ENCODE data around the gene XBP1. TPM values are rescaled to one million over a fixed set of nuclear protein-coding genes. Genes with fewer than 3 reads are reported as not detected.

XBP1 gene
- total and polyA plus RNA-seq, 2 of the 13 experiments (the other 11 are each of a cell fraction or from before 2014, with no cell fraction given), result 416 to 427 TPM

DNA sequence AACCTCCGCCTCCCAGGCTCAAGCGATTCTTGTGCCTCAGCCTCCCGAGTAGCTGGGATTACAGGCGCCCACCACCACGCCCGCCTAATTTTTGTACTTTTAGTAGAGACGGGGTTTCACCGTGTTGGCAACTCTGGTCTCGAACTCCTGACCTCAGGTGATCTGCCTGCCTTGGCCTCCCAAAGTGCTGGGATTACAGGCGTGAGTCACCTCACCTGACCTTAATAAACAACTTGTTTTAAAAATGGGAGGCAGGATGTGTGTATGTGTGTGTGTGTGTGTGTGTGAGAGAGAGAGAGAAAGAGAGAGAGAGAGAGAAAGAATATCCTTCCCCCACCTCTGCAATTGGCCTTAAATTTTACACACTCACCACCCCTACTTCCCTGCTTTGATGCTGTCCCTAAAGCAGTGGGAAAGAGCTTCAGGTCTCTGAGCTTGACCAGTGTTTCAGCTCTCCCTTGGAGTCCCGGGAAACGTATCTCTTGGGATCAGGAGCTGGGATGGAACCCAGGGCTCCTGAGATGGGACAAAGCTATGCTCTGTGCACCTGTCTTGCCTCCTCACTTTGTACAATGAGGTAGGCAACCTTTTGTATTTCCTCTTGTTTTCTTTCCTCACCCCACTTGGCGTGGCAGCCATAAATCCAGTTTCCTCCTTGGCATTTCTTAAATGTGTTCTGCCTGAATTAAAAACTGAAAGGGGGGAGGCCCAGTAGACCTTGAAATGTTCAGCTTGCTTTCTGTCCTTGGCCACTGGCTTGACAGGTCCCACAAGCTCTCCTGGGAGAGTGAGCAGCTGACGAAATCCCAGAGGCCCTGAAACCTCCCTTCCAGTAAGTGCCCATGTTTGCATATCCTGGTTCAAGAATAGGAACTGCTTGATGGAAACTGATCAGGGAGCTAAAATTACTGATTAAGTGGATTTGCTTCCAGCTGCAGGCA is 17.8 kb upstream of the XBP1 start (continued):
- TF ChIP-seq GZF1 (CRISPR knock-in tag; IDR thresholded peaks at IDR 0.05), result no peak
- TF ChIP-seq ZNF564 (CRISPR knock-in tag; IDR thresholded peaks at IDR 0.05), result no peak
- TF ChIP-seq, protein P1, sequence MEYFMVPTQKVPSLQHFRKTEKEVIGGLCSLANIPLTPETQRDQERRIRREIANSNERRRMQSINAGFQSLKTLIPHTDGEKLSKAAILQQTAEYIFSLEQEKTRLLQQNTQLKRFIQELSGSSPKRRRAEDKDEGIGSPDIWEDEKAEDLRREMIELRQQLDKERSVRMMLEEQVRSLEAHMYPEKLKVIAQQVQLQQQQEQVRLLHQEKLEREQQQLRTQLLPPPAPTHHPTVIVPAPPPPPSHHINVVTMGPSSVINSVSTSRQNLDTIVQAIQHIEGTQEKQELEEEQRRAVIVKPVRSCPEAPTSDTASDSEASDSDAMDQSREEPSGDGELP (IDR thresholded peaks at IDR 0.05; ENCODE audit: borderline replicate concordance, low read depth), result peak; percentile 84; the same call in 1 of the 2 replicates
- TF ChIP-seq NR2F6 (IDR thresholded peaks at IDR 0.05), result peak; percentile 37; the same call in 1 of the 2 replicates
- TF ChIP-seq NR2F6 (CRISPR knock-in tag; IDR thresholded peaks at IDR 0.05), result peak; percentile 66
- TF ChIP-seq, protein P2, sequence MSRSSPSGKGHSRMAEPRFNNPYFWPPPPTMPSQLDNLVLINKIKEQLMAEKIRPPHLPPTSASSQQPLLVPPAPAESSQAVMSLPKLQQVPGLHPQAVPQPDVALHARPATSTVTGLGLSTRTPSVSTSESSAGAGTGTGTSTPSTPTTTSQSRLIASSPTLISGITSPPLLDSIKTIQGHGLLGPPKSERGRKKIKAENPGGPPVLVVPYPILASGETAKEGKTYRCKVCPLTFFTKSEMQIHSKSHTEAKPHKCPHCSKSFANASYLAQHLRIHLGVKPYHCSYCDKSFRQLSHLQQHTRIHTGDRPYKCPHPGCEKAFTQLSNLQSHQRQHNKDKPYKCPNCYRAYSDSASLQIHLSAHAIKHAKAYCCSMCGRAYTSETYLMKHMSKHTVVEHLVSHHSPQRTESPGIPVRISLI (CRISPR knock-in tag; IDR thresholded peaks at IDR 0.05; ENCODE audit: borderline replicate concordance), result no peak
- TF ChIP-seq ZNF367 (CRISPR knock-in tag; IDR thresholded peaks at IDR 0.05; ENCODE audit: borderline replicate concordance), result no peak
- TF ChIP-seq, protein P3, sequence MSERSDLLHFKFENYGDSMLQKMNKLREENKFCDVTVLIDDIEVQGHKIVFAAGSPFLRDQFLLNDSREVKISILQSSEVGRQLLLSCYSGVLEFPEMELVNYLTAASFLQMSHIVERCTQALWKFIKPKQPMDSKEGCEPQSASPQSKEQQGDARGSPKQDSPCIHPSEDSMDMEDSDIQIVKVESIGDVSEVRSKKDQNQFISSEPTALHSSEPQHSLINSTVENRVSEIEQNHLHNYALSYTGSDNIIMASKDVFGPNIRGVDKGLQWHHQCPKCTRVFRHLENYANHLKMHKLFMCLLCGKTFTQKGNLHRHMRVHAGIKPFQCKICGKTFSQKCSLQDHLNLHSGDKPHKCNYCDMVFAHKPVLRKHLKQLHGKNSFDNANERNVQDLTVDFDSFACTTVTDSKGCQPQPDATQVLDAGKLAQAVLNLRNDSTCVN (CRISPR knock-in tag; IDR thresholded peaks at IDR 0.05; ENCODE audit: borderline replicate concordance), result no peak
- TF ChIP-seq KDM6A (CRISPR knock-in tag; IDR thresholded peaks at IDR 0.05; ENCODE audit: low read depth), result peak; percentile 81; the same call in 1 of the 2 replicates
- no peak for TF ChIP-seq TMF1 (CRISPR knock-in tag; IDR thresholded peaks at IDR 0.05; ENCODE audit: low read depth)
- peak; percentile 60; the same call in 1 of the 2 replicates for TF ChIP-seq ZBTB7B (CRISPR knock-in tag; IDR thresholded peaks at IDR 0.05)
- no peak for TF ChIP-seq NCOA1 (CRISPR knock-in tag; IDR thresholded peaks at IDR 0.05)
- TF ChIP-seq ATF1 (CRISPR knock-in tag; IDR thresholded peaks at IDR 0.05), result no peak
- 0 out of 2 replicates have a peak, but pooled peaks have one; percentile 4 for TF ChIP-seq RAD21 (CRISPR knock-in tag; IDR thresholded peaks at IDR 0.05)
- TF ChIP-seq TP53 (CRISPR knock-in tag; conservative IDR thresholded peaks at IDR 0.05), result no peak
- TF ChIP-seq MAF1 (CRISPR knock-in tag; IDR thresholded peaks at IDR 0.05; ENCODE audit: borderline replicate concordance), result no peak
- TF ChIP-seq CENPX (CRISPR knock-in tag; IDR thresholded peaks at IDR 0.05), result no peak
- no peak for TF ChIP-seq WIZ (CRISPR knock-in tag; IDR thresholded peaks at IDR 0.05)
- TF ChIP-seq RBM22 (optimal IDR thresholded peaks at IDR 0.05; ENCODE audit: low read length), result no peak
- no peak for TF ChIP-seq NCOA5 (CRISPR knock-in tag; IDR thresholded peaks at IDR 0.05)
- TF ChIP-seq FOXC1 (CRISPR knock-in tag; IDR thresholded peaks at IDR 0.05; ENCODE audit: borderline replicate concordance), result no peak
- TF ChIP-seq GATAD2A (CRISPR knock-in tag; IDR thresholded peaks at IDR 0.05), result peak; percentile 95
- no peak for TF ChIP-seq AKAP8 (CRISPR knock-in tag; IDR thresholded peaks at IDR 0.05)
- no peak for TF ChIP-seq ZNF230 (CRISPR knock-in tag; IDR thresholded peaks at IDR 0.05)
- TF ChIP-seq ZMYM3 (CRISPR knock-in tag; IDR thresholded peaks at IDR 0.05), result peak; percentile 81
- no peak for TF ChIP-seq MAFG (CRISPR knock-in tag; IDR thresholded peaks at IDR 0.05)
- TF ChIP-seq ZNF160 (CRISPR knock-in tag; IDR thresholded peaks at IDR 0.05), result no peak
- no peak for TF ChIP-seq STAT5B (CRISPR knock-in tag; IDR thresholded peaks at IDR 0.05)
- no peak for TF ChIP-seq GTF3A (CRISPR knock-in tag; conservative IDR thresholded peaks at IDR 0.05)
- no peak for TF ChIP-seq IKZF1 (IDR thresholded peaks at IDR 0.05)
- TF ChIP-seq CEBPG (CRISPR knock-in tag; IDR thresholded peaks at IDR 0.05), result peak; percentile 91
- TF ChIP-seq TEAD2 (CRISPR knock-in tag; IDR thresholded peaks at IDR 0.05), result no peak
- 0 out of 2 replicates have a peak, but pooled peaks have one; percentile 55 for TF ChIP-seq NFIC (IDR thresholded peaks at IDR 0.05; ENCODE audit: low read length)

Data from HepG2 (cell line).